ENCODE results near the gene RHOT2. TPM values are rescaled to one million over a fixed set of nuclear protein-coding genes. Genes with fewer than 3 reads are reported as not detected.

Gene RHOT2
- total RNA-seq = 55.1 TPM

GRCh38 chr16:667780-668518 lies at the start of gene RHOT2:
RHOT2 (plus strand) TSS chr16:668132; CDS start chr16:668200, 68 bp downstream.

GRCh38 chr16:630815-631405 lies 37.0 kb upstream of the RHOT2 start, which contains the start of gene WFIKKN1:
WFIKKN1 (plus strand) TSS chr16:630985; CDS start chr16:631254, 269 bp downstream.

DNA sequence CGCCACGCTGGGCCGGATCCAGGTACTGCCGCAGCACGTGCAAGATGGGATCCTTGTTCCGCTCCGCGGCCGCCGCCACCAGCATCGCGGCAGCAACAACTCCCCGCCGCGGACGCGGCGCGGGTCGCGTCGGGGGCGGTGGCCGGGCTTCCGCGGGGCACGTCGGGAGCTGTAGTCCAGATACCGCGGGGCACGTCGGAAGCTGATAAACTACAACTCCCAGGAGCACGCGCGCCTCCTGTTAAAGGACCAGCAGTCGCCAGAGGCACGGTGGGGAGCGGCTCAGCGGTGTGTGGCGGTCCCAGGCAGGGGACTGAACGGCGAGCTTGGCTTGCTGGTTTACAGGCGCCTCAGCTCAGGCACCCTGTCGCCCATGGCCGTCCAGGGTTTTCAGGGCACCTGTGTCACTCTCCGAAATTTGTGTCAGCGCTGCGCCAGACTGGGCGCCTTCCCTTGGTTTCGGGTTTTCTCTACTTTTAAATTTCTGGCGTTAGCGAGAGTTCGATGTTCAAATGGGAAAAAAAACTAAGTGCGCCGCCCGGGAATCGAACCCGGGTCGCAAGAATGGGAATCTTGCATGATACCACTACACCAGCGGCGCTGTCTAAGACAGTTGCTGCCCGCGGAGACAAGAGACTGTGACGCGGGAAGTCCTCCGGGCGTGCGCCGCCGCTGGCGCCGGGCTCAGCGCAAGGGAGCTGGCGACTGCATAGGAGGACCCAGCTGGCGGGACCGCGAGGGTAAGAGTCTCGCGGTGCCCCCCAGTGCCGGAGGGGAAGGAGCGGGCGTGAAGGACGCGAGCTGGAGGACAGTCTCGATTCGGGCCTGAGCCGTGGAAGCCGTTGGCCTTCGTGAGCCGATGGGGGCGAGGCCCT lies 31.5 kb upstream of the RHOT2 start, which contains the start of gene METTL26:
Gene METTL26, minus strand, starts transcription at position 100 of the 875 bp plus-strand sequence. Its CDS starts 15 bp downstream, at position 85.

GRCh38 chr16:641326-642188 lies 26.4 kb upstream of the RHOT2 start, which contains the start of gene MCRIP2:
MCRIP2 (plus strand) TSS chr16:641828; CDS start chr16:641992, 164 bp downstream.

GRCh38 chr16:648781-649589 lies 18.9 kb upstream of the RHOT2 start, which contains the start of gene WDR90:
WDR90 (plus strand) TSS chr16:649365; CDS start chr16:649417, 52 bp downstream.

GRCh38 chr16:674968-675883 lies 7.3 kb downstream of the RHOT2 start, which contains the start of gene RHBDL1:
RHBDL1 (plus strand) TSS chr16:675671; CDS start chr16:675791, 120 bp downstream.

DNA sequence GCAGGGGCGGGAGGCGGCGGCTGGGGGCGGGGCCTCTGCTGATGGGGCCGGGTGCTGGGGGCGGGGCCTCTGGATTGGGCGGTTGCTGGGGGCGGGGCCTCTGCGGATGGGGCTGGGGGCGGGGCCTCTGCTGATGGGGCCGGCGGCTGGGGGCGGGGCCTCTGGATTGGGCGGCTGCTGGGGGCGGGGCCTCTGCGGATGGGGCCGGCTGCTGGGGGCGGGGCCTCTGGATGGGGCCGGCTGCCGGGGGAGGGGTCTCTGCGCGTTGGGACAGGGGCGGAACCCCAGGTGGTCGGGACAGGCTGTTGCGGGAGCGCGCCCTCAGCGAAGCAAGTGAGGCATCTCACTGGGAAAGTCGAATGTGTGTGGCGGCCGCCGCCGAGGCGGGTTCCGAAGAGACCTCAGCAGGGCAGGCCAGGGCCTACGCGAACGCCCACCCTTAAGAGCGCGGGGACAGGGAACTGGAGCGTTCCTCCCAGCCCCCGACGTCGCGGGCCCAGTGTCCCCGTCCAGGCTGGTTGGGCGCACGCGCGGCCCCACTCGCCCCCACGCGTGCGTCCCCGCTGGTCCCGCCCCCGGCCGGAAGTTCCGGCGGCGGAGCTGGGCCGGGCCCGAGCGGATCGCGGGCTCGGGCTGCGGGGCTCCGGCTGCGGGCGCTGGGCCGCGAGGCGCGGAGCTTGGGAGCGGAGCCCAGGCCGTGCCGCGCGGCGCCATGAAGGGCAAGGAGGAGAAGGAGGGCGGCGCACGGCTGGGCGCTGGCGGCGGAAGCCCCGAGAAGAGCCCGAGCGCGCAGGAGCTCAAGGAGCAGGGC lies 12.1 kb downstream of the RHOT2 start, which contains the start of gene STUB1:
Gene STUB1, plus strand, starts transcription at position 597 of the 811 bp plus-strand sequence. Its CDS starts 116 bp downstream, at position 713.

DNA sequence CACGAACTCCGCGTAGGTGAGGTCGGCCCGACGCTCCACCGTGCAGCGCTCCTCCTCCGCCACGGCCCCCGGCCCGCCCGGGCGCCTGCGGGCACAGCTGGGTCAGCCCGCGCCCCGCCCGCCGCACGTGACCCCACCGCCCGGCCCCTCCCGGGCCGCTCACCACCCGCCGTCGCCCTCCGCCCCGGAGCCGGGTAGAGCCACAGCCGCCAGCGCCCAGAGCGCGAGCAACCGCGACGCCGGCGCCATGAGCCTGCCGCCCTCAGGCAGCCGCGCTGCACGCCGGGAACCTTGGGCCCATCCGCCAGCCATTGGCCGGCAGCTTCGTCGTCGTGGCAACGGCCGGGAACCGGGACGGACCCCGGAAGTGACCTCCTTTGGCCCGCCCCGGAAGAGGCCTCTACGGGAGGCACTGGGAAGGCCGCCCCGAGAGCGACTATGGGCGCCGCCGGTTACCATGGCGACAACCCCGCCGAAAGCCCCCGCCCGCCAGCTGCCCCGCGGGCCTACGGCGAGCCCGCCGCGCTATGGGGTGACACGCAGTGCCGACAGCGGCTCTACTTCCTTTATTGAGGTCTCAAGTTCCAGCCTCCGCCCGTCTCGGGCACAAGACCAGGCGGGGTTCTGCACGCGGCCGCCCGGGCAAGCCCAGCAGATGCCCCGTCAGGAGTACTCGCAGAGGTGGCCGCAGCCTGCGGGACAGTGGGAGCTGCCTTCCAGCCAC lies 16.3 kb downstream of the RHOT2 start, which contains the start of gene JMJD8:
Gene JMJD8, minus strand, starts transcription at position 264 of the 724 bp plus-strand sequence. Its CDS starts 15 bp downstream, at position 249.

GRCh38 chr16:705431-706188 lies 37.7 kb downstream of the RHOT2 start, which contains the start of gene FBXL16:
FBXL16 (minus strand) TSS chr16:705801; CDS start chr16:697405, 8,396 bp downstream.

DNA sequence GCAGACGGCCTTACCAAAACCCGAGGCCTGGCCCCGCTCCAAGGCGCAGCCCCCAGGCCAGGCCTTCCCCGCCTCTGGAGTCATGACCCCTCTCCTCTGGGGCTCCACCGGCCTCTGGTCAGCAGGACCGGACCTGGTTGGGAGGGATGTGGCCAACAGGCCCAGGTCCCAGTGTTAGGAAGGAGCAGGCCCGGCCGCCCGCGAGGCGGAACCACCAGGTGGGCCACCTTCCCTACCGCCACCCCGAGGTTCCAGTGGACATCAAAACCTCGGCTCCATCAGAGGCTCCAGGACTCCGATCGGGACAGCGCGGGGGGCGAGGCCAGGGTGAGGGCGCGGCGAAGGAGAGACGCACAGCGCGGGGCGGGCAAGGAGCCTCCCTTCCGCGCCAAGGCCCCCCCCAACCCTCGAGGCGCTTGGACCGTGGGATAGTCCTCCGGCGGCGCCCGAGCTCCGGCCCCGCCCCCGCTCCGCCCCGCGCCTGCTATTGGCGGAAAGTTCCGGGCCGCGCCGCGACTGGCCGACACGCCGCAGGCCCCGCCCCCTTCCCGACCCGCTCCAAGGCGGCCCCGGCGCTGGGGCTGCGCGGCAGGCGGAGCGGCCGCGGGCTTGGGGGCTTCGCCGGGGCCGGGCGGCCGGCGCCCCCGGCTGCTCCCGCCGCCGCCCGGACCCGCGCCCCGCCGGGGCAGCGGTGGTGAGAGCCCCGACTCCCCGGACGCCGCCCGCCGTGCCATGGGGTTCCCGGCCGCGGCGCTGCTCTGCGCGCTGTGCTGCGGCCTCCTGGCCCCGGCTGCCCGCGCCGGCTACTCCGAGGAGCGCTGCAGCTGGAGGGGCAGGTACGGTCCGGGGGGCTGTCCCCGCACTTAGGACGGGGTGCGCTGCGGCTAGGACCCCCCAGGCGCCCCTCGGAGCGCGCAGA lies 46.9 kb downstream of the RHOT2 start, which contains the start of gene METRN:
Gene METRN, plus strand, starts transcription at position 561 of the 919 bp plus-strand sequence. Its CDS starts 172 bp downstream, at position 733.

GRCh38 chr16:720990-721764 lies 53.2 kb downstream of the RHOT2 start, which contains the start of gene ANTKMT:
ANTKMT (plus strand) TSS chr16:721146; CDS start chr16:721275, 129 bp downstream.

